GM19372 (cell line): Measurements from ENCODE around the gene RRP1B.
"Not testable (repeated sequence)": the region's sequence is repeated elsewhere in the genome, so short reads cannot be mapped to it uniquely, and the experiment has no call there.

Experiments
- ATAC-seq: cut with Tn5 transposase; IDR thresholded peaks from one replicate; pipeline ENCODE4 v1.9.1; 2021; ENCODE audit warnings: mild to moderate bottlenecking, low read depth, moderate library complexity; ENCODE audit not compliant: unreplicated experiment

RRP1B gene

DNA sequence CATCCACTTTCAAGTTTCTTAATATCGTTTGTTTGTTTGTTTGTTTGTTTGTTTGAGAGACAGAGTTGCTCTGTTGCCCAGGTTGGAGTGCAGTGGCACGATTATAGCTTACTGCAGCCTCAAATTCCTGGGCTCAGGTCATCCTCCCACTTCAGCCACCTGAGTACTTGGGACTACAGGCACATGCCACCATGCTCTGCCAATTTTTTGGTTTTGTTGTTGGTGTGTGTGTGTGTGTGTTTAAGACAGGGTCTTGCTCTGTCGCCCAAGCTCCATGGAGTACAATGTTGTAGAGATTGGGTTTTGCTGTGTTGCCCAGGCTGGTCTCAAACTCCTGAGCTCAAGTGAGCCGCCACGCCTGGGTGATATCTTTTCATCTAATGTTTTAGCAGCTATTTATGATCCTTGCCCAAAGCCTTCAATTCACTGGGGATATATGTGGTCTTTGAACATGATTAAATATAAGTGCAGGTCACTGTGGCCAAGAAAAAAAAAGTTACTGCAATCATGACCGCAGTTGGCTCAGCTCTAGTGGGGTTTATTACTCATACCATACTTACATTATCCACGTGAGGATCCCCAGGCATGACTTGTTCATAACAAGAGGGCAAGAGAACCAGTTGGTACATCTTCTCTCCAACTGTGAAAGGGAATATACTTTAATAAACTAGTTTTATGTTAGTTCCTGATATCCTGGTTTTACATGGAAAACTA is 8.0 kb downstream of the RRP1B start:
- no peak for ATAC-seq

GRCh38 chr21:43669828-43670605 is 10.7 kb downstream of the RRP1B start:
- ATAC-seq: no peak

DNA sequence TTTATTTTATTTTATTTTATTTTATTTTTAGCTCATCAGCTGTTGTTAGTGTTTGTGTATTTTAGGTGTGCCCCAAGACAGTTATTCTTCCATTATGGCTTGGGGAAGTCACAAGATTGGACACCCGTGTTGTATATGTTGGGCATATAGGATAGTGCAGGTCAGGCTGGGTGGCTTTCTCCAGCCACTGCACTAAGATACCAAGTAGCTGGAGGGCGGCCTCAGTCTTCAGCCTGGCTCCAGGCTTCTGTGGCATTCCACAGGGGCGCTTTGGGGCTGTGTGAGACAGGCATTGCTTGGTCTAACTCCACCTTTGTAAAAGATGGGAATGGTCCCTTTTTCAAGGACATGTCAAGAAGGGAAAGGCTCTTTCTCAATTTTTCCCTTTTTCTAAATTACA is 16.5 kb downstream of the RRP1B start:
- ATAC-seq: no peak

GRCh38 chr21:43676391-43676790 is 17.0 kb downstream of the RRP1B start:
- ATAC-seq: no peak

GRCh38 chr21:43679951-43680350 is 20.6 kb downstream of the RRP1B start:
- no peak for ATAC-seq

DNA sequence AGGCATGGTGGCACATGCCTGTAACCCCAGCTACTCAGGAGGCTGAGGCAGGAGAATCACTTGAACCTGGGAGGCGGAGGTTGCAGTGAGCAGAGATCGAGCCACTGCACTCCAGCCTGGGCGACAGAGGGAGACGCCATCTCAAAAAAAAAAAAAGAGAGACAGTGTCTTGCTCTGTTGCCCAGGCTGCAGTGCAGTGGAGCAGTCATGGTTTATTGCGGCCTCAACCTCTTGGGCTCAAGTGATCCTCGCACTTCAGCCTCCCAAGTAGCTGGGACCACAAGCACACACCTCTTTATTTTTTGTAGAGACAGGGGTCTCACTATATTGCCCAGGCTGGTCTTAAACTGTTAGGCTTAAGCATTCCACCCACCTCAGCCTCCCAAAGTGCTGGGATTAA is 21.1 kb downstream of the RRP1B start:
- not testable (repeated sequence) for ATAC-seq

DNA sequence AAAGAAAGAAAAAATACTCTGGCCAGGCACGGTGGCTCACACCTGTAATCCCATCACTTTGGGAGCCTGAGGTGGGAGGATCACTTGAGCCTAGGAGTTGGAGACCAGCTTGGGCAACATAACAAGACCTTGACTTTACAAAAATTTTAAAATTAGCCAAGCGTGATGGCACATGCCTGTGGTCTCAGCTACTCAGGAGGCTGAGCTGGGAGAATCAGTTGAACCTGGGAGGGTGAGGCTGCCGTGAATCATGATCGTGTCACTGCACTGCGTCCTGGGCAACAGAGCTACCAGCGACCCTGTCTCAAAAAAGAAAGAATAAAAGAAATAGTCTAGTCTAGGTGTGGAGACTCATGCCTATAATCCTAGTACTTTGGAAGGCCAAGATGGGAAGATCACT is 22.3 kb downstream of the RRP1B start:
- no peak for ATAC-seq

GRCh38 chr21:43684424-43684823 is 25.1 kb downstream of the RRP1B start:
- ATAC-seq: no peak

DNA sequence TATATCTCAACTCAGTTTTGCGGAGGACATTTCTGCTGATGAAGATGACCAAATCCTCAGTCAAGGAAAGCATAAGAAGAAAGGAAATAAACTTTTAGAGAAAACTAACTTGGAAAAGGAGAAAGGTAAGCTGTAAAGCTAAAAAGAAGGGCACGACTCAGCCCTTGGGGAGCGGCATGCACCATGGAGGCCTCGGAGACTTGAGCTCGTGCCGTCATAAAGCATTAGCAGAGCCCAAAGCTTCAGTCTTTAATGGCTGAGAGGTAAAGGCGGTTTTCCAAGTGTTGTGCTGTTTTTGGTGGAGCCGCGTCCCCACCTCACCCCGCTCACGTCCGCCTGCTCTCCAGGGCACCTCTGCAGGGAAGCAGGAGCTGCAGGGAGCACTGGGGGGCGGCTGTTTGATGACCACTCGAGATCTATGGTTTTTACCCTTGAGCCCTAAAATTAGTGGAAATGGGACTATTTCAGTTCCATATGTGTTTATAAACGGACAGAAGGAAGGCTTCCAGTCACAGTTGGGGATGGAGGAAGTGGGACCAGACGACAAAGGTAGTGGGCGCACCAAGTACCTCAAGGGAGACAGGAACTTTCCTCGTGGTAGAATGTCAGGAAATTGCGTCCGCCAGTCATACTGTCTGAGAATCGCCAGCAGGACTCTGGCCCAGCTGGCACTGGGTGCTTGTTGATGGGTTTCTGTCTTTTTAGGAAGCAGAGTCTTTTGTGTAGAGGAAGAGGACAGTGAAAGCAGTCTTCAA is 27.6 kb downstream of the RRP1B start:
- no peak for ATAC-seq

GRCh38 chr21:43687566-43688399 is 28.4 kb downstream of the RRP1B start:
- ATAC-seq: no peak

DNA sequence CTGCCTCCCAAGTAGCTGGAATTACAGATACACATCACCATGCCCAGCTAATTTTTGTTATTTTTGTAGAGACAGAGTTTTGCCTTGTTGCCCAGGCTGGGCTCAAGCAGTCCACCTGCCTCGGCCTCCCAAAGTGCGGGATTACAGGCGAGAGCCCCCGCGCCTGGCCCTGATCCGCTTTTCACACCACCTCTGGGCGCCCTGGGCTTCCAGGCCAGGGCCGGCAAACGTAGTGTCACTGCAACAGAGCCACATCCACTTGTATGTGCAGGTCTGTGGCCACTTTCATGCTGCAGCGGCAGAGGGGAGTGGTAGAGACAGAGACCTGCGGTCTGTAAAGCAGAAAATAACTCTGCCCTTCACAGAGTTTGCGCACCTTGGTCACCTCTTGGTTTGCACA is 29.5 kb downstream of the RRP1B start:
- no peak for ATAC-seq

DNA sequence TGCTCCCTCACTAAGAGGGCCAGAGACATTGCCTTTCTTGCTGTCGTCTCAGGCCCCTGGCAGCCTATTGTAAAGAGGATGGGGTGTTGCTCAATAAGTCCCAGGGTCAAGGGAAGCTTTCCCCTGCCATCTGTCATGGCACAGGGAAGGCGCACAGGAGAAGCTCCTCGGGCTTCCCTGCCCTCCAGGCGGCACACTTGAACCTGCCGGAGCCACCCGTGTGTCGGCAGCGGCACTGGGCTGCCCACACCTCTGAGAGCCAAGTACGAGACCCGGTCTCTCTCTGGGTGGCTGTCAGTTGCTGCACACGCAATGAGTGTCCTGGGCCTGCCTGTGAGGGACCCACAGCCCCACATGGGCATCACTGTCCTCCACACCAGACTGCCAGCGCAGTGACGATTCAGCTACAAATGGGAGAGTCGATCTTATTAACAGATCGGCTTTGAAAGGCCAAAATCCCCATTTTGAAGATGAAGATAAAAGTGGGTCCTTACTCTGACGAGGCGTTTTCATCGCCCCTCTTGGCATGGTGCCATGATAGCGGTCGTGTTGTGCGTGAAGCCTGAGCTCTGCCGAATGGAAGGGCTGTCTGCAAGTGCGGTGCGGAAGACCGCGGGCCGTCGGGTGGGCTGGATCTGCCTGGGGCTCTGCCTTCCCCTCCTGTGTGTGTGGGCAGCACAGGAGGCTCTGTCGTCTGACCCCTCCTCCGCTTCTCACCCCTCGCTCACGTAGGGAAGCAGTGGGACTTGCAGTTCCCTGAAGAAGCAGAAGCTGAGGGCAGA is 30.4 kb downstream of the RRP1B start:
- ATAC-seq: no peak

DNA sequence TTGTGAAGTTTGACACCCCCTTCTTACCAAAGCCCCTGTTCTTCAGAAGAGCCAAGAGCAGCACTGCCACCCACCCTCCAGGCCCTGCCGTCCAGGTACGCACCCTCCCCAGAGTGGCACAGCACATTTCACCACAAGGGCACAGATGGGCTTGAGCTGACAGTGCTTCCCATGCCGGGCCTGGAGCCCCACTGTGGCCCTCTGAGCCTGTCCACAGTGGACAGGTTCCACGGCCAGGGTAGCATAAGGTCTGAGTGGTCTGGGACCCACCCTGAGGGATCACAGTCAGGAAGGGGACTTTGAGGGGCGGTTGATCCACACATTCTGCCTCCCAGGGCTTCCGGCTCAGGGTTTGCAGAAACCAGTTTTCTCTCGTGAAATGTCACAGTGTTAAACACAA is 31.0 kb downstream of the RRP1B start:
- ATAC-seq: no peak

GRCh38 chr21:43691086-43691795 is 31.9 kb downstream of the RRP1B start:
- no peak for ATAC-seq

GRCh38 chr21:43691801-43692200 is 32.4 kb downstream of the RRP1B start:
- no peak for ATAC-seq

GRCh38 chr21:43692949-43693348 is 33.6 kb downstream of the RRP1B start:
- no peak for ATAC-seq

DNA sequence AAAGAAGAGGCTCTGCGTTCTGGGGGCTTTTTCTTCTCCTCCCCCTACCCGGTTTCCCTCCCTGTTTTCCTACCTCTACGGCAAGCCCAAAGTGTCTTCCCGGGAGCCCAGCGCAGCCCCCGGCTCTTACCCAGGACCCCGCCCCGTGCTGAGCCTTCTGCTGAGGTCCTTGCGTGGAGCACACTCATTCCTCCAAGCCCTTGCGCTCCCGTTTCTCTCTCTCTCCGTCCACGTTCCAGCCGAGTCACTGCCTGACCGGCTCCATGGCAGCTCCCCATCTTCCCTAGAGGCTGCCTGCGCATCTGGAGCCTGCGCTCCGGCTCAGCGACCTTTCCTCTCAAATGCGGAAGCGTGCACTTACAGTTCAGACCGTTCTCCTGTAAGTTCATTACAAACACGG is 34.6 kb downstream of the RRP1B start:
- ATAC-seq: no peak

GRCh38 chr21:43694437-43695079 is 35.2 kb downstream of the RRP1B start:
- no peak for ATAC-seq

DNA sequence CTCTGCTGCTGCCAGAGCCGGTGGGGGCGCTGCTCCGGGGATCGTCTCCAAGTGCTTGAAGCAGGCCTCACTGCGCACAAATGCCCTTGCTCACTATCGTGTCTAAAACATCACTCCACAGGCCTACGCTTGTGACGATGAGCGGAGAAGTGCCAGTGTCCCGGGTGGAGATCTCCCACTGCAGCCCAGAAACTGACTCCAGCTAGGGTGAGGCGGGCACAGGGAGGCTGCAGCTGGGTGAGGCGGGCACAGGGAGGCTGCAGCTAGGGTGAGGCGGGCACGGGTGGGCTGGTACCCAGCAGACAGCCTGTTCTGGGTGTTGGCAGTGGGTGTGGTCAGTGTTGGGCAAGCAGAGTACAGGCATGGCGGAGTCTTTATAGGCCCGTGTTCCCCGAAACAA is 36.9 kb downstream of the RRP1B start:
- ATAC-seq: no peak
